ENCODE data around the gene TFIP11.

DNA sequence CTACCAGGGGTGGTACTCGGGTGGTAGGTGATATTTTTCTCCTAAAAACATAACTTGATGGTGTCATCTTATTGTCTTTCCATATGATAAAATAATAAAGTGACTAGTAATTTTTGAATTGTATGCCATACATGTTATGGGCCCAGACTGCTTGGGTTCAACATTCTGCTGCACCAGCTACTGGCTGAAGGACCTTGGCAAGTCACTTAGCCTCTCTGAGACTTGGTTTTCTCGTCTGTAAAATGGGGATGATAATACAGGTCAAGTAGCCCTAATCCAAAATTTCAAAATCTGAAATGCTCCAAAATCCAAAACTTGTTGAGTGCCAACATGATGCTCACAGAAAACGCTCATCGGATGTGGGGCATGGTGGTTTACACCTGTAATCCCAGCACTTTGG is 35.6 kb upstream of the TFIP11 start:
- TF ChIP-seq, protein P1, sequence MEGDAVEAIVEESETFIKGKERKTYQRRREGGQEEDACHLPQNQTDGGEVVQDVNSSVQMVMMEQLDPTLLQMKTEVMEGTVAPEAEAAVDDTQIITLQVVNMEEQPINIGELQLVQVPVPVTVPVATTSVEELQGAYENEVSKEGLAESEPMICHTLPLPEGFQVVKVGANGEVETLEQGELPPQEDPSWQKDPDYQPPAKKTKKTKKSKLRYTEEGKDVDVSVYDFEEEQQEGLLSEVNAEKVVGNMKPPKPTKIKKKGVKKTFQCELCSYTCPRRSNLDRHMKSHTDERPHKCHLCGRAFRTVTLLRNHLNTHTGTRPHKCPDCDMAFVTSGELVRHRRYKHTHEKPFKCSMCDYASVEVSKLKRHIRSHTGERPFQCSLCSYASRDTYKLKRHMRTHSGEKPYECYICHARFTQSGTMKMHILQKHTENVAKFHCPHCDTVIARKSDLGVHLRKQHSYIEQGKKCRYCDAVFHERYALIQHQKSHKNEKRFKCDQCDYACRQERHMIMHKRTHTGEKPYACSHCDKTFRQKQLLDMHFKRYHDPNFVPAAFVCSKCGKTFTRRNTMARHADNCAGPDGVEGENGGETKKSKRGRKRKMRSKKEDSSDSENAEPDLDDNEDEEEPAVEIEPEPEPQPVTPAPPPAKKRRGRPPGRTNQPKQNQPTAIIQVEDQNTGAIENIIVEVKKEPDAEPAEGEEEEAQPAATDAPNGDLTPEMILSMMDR (IDR thresholded peaks at IDR 0.05) = no peak
- no peak for TF ChIP-seq POLR2A (IDR thresholded peaks at IDR 0.05)

All from testis (tissue), 2 donors.